ENCODE data around the gene YIPF7. TPM values are rescaled to one million over a fixed set of nuclear protein-coding genes. Genes with fewer than 3 reads are reported as not detected.

YIPF7 gene
- total and polyA plus RNA-seq, 10 of the 15 experiments (the other 5 are each of a cell fraction or from before 2014, with no cell fraction given): 0.39 TPM; not detected in 9

Other genes with a start within 250 kb of the YIPF7 start
- gene KCTD8, start 202.8 kb downstream of the YIPF7 start, total RNA-seq (2014; rRNA removed): not detected in 2 replicates
- not detected in 2 replicates for gene KCTD8, start 202.8 kb downstream of the YIPF7 start, total RNA-seq (2014; rRNA removed; fragmentation: Illumina TruSeq; extraction: Trizol)
- not detected in 2 replicates for gene KCTD8, start 202.8 kb downstream of the YIPF7 start, total RNA-seq (2021)
- not detected in 2 replicates for gene KCTD8, start 202.8 kb downstream of the YIPF7 start, polyA plus RNA-seq (2011; rRNA removed)
- gene KCTD8, start 202.8 kb downstream of the YIPF7 start, polyA plus RNA-seq (2014; fragmentation: Illumina TruSeq; extraction: Trizol): not detected in 2 replicates
- gene KCTD8, start 202.8 kb downstream of the YIPF7 start, polyA plus RNA-seq (2014; fragmentation: Nextera tagmentation; extraction: Ambion mirVana): under 1 TPM in 1 of 2 experiments, not detected in 1; 0.06 TPM
- gene KCTD8, start 202.8 kb downstream of the YIPF7 start, polyA plus RNA-seq (2014; rRNA removed): not detected in 2 replicates
- not detected for gene KCTD8, start 202.8 kb downstream of the YIPF7 start, polyA plus RNA-seq (2016; fragmentation: Nextera tagmentation; extraction: Ambion mirVana)
- 21.5 and 23.9 TPM in 2 replicates for gene GUF1, start 26.8 kb upstream of the YIPF7 start, total RNA-seq (2014; rRNA removed)
- gene GUF1, start 26.8 kb upstream of the YIPF7 start, total RNA-seq (2014; rRNA removed; fragmentation: Illumina TruSeq; extraction: Trizol): 26.9 and 27.4 TPM in 2 replicates
- gene GUF1, start 26.8 kb upstream of the YIPF7 start, total RNA-seq (2021): 26.2 and 27.2 TPM in 2 replicates
- 23.4 and 33.5 TPM in 2 replicates for gene GUF1, start 26.8 kb upstream of the YIPF7 start, polyA plus RNA-seq (2011; rRNA removed)
- 37.1 and 48.2 TPM in 2 replicates for gene GUF1, start 26.8 kb upstream of the YIPF7 start, polyA plus RNA-seq (2014; fragmentation: Illumina TruSeq; extraction: Trizol)
- 10 to 100 TPM in 1 of 2 experiments, 1 to 10 TPM in 1; 5.8 to 11.5 TPM for gene GUF1, start 26.8 kb upstream of the YIPF7 start, polyA plus RNA-seq (2014; fragmentation: Nextera tagmentation; extraction: Ambion mirVana)
- 15.1 and 16.1 TPM in 2 replicates for gene GUF1, start 26.8 kb upstream of the YIPF7 start, polyA plus RNA-seq (2014; rRNA removed)
- 10 to 100 TPM; 35.5 to 36.5 TPM for gene GUF1, start 26.8 kb upstream of the YIPF7 start, polyA plus RNA-seq (2016; fragmentation: Nextera tagmentation; extraction: Ambion mirVana)
- gene GNPDA2, start 74.9 kb upstream of the YIPF7 start, total RNA-seq (2014; rRNA removed): 20.3 and 24.6 TPM in 2 replicates
- gene GNPDA2, start 74.9 kb upstream of the YIPF7 start, total RNA-seq (2014; rRNA removed; fragmentation: Illumina TruSeq; extraction: Trizol): 21.7 and 23.4 TPM in 2 replicates
- 16.7 and 20.1 TPM in 2 replicates for gene GNPDA2, start 74.9 kb upstream of the YIPF7 start, total RNA-seq (2021)
- 24.5 and 35.1 TPM in 2 replicates for gene GNPDA2, start 74.9 kb upstream of the YIPF7 start, polyA plus RNA-seq (2011; rRNA removed)
- 23.1 and 27.3 TPM in 2 replicates for gene GNPDA2, start 74.9 kb upstream of the YIPF7 start, polyA plus RNA-seq (2014; fragmentation: Illumina TruSeq; extraction: Trizol)
- 10 to 100 TPM; 29.8 to 45.8 TPM for gene GNPDA2, start 74.9 kb upstream of the YIPF7 start, polyA plus RNA-seq (2014; fragmentation: Nextera tagmentation; extraction: Ambion mirVana)
- gene GNPDA2, start 74.9 kb upstream of the YIPF7 start, polyA plus RNA-seq (2014; rRNA removed): 16.5 and 21.4 TPM in 2 replicates
- gene GNPDA2, start 74.9 kb upstream of the YIPF7 start, polyA plus RNA-seq (2016; fragmentation: Nextera tagmentation; extraction: Ambion mirVana): 10 to 100 TPM; 26.2 to 26.5 TPM